ENCODE results near the gene PMPCA. TPM values are rescaled to one million over a fixed set of nuclear protein-coding genes. Genes with fewer than 3 reads are reported as not detected.
"Not testable (repeated sequence)": the region's sequence is repeated elsewhere in the genome, so short reads cannot be mapped to it uniquely, and the experiment has no call there.

Gene PMPCA
- total RNA-seq, 1 experiment from 2014 or later, result 59.7 TPM

DNA sequence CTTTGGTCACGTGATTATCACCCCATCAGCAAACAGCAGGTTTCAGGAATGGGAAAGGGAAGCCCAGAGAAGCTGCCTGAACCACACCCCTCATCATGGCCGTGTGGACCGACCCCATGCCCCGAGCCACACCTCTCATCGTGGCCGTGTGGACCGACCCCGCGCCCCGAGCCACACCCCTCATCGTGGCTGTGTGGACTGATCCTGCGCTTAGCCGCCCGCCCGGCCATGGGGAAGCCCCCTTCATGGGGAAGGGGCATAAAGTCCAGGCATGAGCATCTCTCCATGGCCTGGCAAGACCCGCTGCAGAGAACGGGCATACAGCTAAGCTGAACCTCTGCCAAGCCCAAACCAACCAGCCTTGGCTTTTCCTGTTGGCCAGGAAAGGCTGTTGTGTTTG lies 16.9 kb upstream of the PMPCA start:
- DNase-seq (ENCODE audit: extremely low read depth, low read depth), result no peak

DNA sequence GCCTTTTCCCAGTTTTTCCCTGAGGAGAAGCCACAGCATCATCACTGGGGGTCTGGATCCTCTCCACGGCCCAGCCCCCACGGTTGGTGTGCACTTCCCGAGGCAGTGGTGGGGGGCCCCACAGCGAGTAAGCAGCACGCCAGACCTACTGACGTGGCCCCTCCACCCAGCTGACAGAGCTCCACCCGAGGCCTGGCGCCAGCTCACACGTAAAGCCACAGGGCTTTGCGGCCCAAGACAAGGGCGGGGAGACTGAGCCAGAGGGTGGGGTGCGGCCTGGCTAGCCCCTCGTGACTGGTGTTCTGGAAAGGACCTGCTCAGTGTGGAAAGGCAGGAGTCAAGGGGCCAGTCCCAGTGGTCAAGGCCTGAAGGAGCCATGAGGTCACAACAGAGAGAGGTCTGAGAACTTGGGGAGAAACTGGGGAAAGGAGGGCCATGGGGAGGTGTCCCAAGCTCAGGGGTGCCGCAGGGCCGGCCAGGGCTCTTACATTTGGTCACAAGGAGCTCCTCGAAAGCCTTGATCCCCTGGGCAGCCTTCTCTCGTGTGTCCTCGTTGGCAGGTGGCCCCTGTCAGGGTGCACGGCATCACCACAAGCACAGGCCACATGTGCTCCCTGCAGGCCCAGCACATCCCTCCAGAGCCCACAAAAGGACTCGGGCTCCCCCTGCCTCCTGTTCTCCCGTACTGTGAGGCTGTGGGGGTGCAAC lies 16.0 kb upstream of the PMPCA start:
- no peak for DNase-seq (ENCODE audit: extremely low read depth, low read depth)

DNA sequence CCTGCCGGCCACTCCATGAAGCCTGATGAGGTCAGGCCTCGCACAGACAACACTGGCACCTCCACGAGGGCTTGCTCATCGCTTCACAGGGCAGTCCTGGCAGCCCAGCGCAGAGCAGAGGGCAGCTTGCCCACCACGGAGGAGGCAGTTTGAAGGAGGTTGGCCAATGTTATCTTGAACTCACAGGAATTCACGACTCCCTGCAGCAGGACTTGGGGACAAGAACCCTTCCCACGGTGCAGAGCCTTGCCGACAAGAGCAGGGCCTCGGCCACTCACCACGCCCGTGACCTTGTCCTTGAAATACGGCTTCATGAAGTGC lies 15.5 kb upstream of the PMPCA start:
- DNase-seq (ENCODE audit: extremely low read depth, low read depth), result no peak

GRCh38 chr9:136395345-136396218 lies 14.9 kb upstream of the PMPCA start:
- DNase-seq (ENCODE audit: extremely low read depth, low read depth), result no peak

- DNase-seq (ENCODE audit: extremely low read depth, low read depth), result no peak
These were observed 14.3 kb upstream of the PMPCA start for GRCh38 chr9:136396219-136396515.

- no peak for DNase-seq (ENCODE audit: extremely low read depth, low read depth)
These were observed 12.8 kb upstream of the PMPCA start for GRCh38 chr9:136397643-136398042.

GRCh38 chr9:136398286-136398685 lies 12.2 kb upstream of the PMPCA start:
- DNase-seq (ENCODE audit: extremely low read depth, low read depth), result no peak

DNA sequence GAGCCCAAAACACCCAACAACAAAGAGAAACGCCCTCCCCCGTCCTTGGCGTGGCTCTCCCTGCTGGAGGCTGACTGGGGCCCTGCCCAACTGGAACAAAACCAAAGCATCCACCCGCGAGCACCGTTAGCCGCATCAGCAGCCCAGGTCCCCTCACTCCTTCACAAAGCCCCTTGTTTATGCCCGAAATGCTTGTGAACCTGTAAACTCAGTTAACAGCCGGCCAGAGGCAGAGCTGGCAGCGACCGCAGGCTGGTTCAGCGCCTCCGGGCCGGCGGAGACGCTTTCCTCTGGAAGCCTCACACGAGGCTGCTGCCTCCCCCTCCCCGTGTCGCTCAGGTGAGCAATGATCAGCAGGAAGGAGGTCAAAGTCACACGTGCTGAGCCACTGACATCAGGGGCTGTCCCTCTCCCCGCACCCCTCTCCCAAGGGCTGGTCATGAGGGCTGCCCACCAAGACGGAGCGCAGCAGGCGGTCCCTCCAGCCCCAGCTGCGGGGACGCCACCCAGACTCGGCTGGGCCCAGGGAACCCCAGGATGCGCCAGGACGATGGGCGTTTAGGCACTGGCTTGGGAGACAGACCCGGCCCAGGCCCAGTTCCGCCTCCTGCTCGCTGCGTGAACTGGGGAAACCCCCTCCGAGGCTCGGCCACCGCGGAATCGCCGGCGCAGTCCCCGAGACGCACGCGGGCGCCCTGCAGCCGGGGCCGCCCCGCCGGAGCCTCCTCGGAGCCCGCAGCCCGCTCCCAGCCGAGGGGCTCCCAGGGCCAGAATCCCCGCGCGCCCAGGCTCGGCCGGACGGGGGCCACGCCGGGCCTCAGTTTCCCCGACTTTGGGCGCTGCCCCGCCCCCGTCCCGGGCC lies 11.1 kb upstream of the PMPCA start:
- DNase-seq (ENCODE audit: extremely low read depth, low read depth), result no peak

- DNase-seq (ENCODE audit: extremely low read depth, low read depth), result peak; percentile 84
These were observed 10.2 kb upstream of the PMPCA start, which contains the start of gene SNAPC4 for GRCh38 chr9:136400038-136400834. SNAPC4 (minus strand) TSS chr9:136400170; CDS start chr9:136398428, 1,742 bp downstream.

DNA sequence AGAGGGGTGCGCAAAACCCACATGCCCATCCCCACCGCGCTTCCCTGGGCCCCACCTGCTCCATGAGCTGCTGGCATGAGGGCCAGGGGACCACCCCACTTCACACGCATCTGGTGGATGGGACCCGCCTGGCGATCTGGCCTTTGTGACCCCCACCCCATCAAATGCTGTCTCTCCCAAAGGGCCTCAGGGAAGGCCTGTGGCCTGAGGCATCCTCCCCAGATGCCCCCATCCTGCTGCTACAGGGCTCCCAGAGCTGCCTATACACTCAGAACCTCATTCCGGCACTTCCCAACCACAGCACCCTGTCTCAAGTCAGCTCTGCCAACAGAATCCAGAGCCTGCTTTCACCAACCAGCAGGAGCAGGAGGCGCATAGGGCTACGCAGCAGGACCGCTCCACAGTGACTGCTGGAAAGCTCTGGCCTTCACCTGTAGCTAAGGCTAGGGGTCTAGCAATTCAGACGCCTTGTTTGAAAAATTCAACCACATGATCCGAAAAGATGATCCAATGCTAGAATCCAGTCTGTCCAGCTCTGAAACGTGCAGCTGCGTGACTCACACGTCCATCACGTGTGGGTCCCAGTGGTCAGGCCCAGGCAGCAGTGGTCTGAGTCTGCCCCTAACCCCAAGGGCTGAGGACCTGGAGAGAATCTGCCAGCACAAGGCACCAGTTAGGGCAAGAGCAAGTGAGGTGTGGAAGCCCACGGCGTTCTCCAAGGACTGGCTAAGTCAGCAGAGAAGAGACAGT lies 9.1 kb upstream of the PMPCA start:
- DNase-seq (ENCODE audit: extremely low read depth, low read depth), result no peak

GRCh38 chr9:136402067-136402466 lies 8.4 kb upstream of the PMPCA start:
- no peak for DNase-seq (ENCODE audit: extremely low read depth, low read depth)

- DNase-seq (ENCODE audit: extremely low read depth, low read depth), result no peak
These were observed 6.9 kb upstream of the PMPCA start for GRCh38 chr9:136403538-136403914.

- no peak for DNase-seq (ENCODE audit: extremely low read depth, low read depth)
These were observed 6.3 kb upstream of the PMPCA start for GRCh38 chr9:136403915-136404800.

DNA sequence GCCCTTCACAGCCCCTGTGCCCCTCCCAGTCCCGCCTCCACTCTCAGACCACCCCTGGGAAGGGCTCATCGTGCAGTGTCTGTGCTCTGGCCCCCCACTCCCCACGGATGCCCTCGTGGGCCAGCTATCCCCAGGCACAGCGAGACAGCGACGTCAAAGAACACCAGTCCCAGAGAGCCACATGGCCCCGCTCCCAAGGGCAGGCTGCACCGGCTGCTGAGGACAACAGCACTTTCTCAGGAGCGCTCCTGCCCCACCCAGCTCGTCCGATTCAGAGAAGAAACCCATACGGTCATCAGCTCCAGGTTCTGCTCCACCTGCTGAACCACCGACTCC lies 5.7 kb upstream of the PMPCA start:
- DNase-seq (ENCODE audit: extremely low read depth, low read depth), result no peak

DNA sequence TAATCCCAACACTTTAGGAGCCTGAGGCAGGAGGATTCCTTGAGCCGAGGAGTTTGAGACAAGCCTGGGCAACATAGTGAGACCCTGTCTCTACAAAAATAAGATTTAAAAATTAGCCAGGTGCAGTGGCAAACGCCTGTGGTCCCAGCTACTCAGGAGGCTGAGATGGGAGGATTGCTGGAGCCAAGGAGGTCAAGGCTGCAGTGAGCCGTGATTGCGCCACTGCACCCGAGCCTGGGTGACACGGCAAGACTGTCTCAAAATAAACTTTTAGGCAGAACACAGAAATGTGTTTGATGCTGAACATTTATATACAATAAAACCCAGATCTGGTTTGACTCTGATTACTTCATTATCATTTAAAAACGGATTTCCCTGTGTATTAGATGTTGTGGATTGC lies 5.0 kb upstream of the PMPCA start:
- no peak for DNase-seq (ENCODE audit: extremely low read depth, low read depth)

DNA sequence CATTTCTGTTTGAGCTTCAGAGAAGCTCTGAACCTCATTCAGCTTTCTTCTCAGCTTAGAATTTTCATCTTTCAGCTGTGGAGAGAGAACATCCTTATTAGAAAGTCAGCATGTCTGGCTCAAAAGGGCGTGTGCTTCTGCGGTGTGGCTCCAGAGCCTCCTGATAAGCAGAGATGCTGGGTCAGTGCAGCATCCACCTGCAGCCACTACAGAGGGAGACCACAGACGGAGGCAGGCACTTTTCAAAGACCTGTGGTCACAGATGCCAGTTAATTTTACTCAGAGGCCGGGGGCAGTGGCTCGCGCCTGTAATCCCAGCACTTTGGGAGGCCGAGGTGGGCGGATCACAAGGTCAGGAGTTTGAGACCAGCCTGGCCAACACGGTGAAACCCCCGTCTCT lies 4.6 kb upstream of the PMPCA start:
- not testable (repeated sequence) for DNase-seq (ENCODE audit: extremely low read depth, low read depth)

GRCh38 chr9:136407061-136407460 lies 3.4 kb upstream of the PMPCA start:
- DNase-seq (ENCODE audit: extremely low read depth, low read depth), result not testable (repeated sequence)

GRCh38 chr9:136407911-136408310 lies 2.5 kb upstream of the PMPCA start:
- no peak for DNase-seq (ENCODE audit: extremely low read depth, low read depth)

Measured in NCI-H460 (cell line).